Fibroblast of gingiva (primary cell): ENCODE data around the gene NDUFS1.
"Not testable (repeated sequence)": the region's sequence is repeated elsewhere in the genome, so short reads cannot be mapped to it uniquely, and the experiment has no call there.

Experiments
- DNase-seq: peaks from one replicate; pipeline ENCODE4 v3.0.0-alpha.2; 2011; ENCODE audit warnings: low read depth

The NDUFS1 gene

GRCh38 chr2:206162401-206162800 lies 3.2 kb upstream of the NDUFS1 start:
- DNase-seq, result peak; percentile 17

- no peak for DNase-seq
Measured at GRCh38 chr2:206160807-206161179, 1.5 kb upstream of the NDUFS1 start.

GRCh38 chr2:206160125-206160806 lies 1.0 kb upstream of the NDUFS1 start:
- peak; percentile 46 for DNase-seq

GRCh38 chr2:206158563-206159345 lies 490 bp downstream of the NDUFS1 start:
- peak; percentile 23 for DNase-seq

- not testable (repeated sequence) for DNase-seq
Measured at GRCh38 chr2:206157014-206157413, 2.2 kb downstream of the NDUFS1 start.

GRCh38 chr2:206154197-206154596 lies 5.0 kb downstream of the NDUFS1 start:
- DNase-seq, result peak; percentile 22

- no peak for DNase-seq
Measured at GRCh38 chr2:206150631-206151030, 8.6 kb downstream of the NDUFS1 start.

GRCh38 chr2:206150168-206150567 lies 9.1 kb downstream of the NDUFS1 start:
- DNase-seq, result no peak

- DNase-seq, result no peak
Measured at GRCh38 chr2:206149330-206149729, 9.9 kb downstream of the NDUFS1 start.

- no peak for DNase-seq
Measured at GRCh38 chr2:206145665-206146064, 13.6 kb downstream of the NDUFS1 start.

- no peak for DNase-seq
Measured at GRCh38 chr2:206144383-206144782, 14.9 kb downstream of the NDUFS1 start.

- DNase-seq, result no peak
Measured at GRCh38 chr2:206143451-206143850, 15.8 kb downstream of the NDUFS1 start.

- DNase-seq, result no peak
Measured at GRCh38 chr2:206127656-206128055, 31.6 kb downstream of the NDUFS1 start.

- no peak for DNase-seq
Measured at GRCh38 chr2:206125901-206126300, 33.3 kb downstream of the NDUFS1 start.

- peak; percentile 17 for DNase-seq
Measured at GRCh38 chr2:206122569-206122968, 36.7 kb downstream of the NDUFS1 start.

- DNase-seq, result no peak
Measured at GRCh38 chr2:206116278-206116677, 43.0 kb downstream of the NDUFS1 start.

- DNase-seq, result no peak
Measured at GRCh38 chr2:206115026-206115578, 44.1 kb downstream of the NDUFS1 start.

- no peak for DNase-seq
Measured at GRCh38 chr2:206112846-206113547, 46.2 kb downstream of the NDUFS1 start.

GRCh38 chr2:206112108-206112507 lies 47.1 kb downstream of the NDUFS1 start:
- DNase-seq, result no peak

- DNase-seq, result no peak
Measured at GRCh38 chr2:206108713-206109112, 50.5 kb downstream of the NDUFS1 start.

GRCh38 chr2:206105541-206105940 lies 53.7 kb downstream of the NDUFS1 start:
- no peak for DNase-seq

GRCh38 chr2:206105038-206105437 lies 54.2 kb downstream of the NDUFS1 start:
- DNase-seq, result no peak

- DNase-seq, result not testable (repeated sequence)
Measured at GRCh38 chr2:206098872-206099271, 60.4 kb downstream of the NDUFS1 start.
